Glomerular visceral epithelial cell (primary cell): Measurements from ENCODE around the gene CDKN1B.
A peak's percentile ranks its signal among the peaks of the same experiment; 100 is the strongest.

ENCODE experiments used
- DNase-seq: peaks from one replicate; pipeline ENCODE4 v3.0.0-alpha.2; 2016; ENCODE audit errors: extremely low spot score

The CDKN1B gene

DNA sequence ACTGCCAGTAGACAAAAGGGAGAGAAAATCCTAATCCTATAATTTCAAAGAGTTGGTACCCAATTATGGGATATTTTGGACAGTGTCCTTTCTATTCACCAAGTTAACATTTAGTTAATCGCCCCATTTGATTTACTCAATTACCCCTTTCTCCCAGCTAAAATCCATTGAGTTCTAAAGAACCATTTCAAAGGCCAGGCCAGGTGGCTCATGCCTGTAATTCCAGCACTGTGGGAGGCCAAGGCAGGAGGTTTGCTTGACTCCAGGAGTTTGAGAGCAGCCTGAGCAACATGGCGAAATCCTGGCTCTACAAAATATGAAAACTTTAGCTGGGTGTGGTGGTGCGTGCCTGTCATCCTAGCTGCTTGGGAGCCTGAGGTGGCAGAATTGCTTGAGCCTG, 15.7 kb upstream of the CDKN1B start:
- no peak for DNase-seq

DNA sequence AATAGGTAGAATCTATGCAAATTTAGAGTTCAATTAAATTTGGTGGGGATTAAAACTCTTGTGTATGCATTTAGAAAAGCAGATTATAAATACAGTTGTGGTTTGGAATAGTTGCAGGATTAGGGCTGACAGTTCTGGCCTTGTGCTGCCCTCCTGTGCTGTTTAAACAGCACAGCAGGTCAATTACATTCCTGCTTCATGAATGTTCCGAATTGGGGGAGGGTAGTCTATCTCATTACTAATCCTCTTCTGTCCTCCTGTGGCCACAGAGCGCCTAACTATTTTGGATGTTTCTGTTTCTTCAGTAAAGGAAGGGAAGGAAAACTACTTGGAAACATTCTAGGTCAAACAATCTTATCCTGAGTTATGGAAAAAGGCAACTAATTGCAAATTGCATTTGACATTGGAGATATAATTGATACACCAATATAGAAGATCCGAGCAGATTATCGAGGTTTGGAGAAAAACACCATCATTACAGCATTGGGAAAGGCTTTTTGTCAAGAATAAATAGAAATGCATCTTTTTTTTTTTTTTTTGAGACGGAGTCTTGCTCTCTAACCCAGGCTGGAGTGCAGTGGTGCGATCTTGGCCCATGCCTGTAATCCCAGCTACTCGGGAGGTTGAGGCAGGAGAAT, 12.5 kb upstream of the CDKN1B start:
- DNase-seq, result peak; percentile 88

DNA sequence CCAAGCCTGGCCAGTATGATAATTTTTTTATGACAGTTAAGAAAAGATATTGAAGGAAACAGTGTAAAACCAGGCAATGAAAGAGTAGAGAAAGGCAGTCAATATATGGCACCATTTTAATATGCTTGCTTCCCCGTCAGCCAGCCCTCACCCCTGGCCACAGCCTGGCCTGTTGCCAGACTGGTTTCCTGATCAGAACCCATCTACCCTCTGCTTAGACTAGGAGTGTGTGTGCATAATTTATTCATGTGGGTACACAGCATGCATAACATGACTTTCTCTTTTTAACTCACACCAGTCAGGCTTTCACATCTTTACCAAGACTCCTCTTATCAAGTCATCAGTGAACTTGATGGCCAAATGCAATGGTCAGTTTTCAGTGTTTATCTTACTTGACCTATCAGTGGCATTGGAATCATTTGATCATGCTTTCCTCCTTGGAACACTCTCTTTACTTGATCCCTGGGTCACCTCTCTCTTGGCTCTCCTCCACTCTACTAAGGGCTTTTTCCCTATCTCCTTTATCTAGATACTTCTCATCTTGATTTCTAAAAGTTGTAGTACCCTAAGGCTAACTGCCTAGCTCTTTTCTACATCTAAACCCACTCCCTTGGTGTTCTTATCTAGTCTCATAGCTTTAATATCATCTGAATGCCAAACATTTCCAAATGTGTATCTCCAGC, 11.2 kb upstream of the CDKN1B start:
- DNase-seq, result no peak

DNA sequence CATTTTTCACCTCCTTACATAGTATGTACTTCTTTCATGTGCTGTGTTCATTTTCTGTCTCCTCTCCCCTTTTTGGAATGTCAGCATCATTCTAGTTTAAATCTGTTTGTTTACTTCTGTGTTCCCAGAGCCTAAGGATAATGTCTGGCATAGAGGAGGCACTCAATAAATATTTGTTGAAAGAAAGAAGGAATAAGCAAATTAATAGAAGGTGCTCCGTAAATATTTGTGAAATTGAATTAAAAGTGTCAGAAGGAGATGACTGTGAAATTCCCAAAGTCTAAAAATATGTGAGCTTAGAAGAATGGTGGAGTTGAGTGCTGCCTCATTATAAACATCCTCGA, 3.3 kb upstream of the CDKN1B start:
- DNase-seq, result no peak

DNA sequence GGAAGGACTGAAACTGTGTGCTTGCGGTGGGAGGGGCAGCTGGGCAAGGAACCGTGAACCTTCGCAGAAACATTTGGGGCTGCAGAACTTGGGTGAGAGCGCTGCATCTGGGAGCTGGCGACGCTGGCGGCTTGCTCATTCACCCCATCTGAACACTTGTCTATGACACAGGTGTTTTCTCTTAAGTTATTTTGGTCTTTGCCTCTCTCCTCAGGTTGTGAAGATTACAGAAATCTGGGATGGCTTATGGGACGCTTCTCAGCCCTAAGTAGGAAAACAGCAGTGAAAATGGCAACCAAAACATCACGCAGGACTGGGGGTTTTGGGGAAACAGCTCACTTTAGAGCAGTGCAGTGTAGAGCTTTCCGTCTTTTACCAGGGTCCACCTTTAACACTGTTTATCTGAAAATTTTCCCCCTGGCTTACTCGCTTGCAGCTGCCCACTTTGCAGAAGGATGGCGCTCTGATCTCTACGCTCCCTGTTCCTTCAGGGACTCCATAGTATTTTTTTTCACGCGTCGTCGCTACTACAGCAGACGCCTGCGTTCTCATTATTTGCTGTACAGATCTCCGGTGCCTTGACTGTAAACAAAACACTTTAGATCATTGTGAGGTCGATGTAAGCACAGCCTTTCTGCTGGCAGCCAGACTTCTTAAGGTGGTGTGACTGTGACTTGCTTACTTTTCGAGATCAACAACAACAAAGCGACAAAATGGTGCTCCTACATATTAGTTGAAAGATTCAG, 2.7 kb upstream of the CDKN1B start:
- DNase-seq, result peak; percentile 39

DNA sequence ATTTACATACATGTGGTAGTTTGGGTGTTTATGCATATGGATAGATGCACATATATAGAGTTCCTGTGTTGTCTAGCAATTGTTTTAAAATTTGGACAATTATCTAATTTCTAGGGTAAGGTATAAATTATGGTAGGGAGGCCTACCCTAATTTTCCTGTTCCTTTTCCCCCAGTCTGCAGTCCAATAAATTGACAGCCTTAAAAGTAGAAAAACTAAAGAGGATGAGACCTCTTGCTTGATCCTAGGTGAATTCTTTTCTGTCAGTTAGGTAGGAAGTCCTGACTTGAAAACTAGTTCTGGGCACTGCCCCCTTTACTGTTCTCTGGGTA, 2.1 kb upstream of the CDKN1B start:
- DNase-seq, result no peak

DNA sequence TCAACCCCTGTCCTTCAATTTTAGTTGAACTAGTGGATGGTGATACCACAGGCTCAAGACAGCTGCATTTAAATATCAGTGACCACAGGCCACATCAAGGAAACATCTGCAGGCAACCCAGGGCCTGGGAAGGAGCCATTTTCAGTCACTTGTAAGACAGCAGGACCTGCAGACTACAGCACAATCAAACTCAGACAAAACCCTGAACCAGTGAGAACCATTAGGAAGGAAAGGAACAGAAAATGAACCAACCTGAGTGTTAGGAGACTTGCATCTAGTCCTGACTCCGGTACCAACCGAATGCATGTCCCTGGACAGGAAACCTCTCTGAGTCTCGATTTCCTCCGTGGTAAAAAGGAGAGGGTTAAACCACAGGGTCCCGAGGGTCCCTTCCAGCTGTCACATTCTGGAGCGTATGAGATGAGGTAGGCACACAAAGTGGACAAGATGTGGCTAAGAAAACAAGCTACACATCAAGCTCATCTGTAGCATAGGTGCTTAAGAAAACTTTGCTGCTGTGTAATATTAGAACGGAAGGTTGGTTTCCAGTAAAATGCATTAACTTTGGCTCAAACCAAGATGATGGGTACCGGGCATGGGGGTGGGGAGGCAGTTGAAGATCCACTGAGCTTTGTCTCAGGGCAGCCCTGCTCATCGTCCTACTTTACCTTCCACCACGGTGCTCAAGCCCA, 1.6 kb upstream of the CDKN1B start:
- no peak for DNase-seq

DNA sequence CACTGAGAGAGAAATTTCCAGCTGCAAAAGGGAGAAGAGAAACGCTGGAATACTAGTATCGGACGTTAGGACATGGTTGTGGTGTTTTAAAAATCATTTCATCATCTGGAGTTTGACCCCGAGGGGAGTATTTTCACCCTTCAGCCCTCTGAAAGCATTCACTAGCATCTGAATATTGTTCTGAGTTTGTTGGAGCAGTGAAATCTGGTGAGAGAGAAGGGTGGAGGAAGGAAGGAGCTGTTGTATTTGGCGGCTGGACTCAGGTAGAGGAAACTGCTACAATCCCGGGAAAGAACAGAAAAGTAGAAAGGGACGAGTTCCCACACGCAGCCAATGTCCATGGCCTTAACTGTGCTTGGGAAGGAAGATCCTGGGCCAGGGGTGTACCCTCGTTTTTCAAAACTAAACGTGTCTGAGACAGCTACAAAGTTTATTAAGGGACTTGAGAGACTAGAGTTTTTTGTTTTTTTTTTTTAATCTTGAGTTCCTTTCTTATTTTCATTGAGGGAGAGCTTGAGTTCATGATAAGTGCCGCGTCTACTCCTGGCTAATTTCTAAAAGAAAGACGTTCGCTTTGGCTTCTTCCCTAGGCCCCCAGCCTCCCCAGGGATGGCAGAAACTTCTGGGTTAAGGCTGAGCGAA, 896 bp upstream of the CDKN1B start:
- no peak for DNase-seq

DNA sequence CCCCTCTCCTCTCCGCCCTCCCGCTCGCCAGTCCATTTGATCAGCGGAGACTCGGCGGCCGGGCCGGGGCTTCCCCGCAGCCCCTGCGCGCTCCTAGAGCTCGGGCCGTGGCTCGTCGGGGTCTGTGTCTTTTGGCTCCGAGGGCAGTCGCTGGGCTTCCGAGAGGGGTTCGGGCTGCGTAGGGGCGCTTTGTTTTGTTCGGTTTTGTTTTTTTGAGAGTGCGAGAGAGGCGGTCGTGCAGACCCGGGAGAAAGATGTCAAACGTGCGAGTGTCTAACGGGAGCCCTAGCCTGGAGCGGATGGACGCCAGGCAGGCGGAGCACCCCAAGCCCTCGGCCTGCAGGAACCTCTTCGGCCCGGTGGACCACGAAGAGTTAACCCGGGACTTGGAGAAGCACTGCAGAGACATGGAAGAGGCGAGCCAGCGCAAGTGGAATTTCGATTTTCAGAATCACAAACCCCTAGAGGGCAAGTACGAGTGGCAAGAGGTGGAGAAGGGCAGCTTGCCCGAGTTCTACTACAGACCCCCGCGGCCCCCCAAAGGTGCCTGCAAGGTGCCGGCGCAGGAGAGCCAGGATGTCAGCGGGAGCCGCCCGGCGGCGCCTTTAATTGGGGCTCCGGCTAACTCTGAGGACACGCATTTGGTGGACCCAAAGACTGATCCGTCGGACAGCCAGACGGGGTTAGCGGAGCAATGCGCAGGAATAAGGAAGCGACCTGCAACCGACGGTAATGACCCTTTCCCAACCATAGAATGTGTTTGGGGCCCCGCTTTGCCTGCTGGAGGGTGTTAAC, 615 bp downstream of the CDKN1B start:
- no peak for DNase-seq

DNA sequence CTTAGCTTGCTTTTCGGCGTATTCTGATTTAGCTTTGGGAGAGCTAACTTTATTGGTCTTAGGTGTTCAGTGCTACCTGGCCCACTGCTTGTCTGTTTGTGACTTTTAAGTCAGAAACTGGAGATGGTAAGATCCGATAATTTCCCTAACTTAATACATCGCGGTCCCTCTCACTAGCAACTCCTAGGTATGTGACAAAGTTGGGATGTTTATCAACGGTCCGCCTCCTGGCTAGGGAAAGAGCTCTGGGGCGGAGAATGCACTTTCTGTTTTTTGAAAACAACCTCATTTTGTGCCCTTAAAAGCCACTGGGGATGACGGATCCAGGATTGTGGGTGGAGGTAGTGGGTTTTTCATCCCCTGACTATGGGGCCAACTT, 1.2 kb downstream of the CDKN1B start:
- DNase-seq, result no peak

DNA sequence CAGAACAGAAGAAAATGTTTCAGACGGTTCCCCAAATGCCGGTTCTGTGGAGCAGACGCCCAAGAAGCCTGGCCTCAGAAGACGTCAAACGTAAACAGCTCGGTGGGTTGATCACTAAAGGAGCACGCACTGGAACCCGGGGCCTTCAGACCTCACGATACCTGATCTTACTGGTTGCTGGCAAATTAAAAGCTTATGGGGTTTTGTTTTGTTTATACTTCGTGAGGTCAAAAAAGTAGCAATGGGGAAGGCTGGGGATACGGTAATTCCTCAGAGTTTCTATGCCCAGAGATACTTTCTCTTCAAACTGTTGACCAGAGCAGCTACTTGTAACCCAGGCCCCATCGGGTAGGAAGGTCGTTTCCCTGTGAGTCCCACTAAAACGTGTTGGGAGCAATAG, 1.7 kb downstream of the CDKN1B start:
- DNase-seq, result no peak

DNA sequence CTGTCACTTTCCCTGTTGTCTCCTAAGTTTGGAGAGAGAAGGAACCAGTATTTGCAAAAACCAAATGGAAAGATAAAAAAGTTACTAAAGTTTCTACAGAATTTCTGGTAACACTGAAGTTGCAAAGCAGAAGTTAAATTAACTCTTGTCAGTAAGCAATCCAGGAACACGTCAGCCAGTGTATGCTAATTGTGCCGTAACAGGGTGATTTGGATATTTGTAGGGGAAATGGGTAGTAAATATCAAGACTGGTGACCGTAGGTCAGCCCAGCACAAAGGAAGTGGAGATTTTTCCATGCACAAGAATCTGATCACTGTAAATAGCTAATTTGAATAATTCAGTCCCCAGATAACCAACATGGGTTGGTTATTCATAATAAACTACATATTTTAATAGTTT, 2.3 kb downstream of the CDKN1B start:
- no peak for DNase-seq

DNA sequence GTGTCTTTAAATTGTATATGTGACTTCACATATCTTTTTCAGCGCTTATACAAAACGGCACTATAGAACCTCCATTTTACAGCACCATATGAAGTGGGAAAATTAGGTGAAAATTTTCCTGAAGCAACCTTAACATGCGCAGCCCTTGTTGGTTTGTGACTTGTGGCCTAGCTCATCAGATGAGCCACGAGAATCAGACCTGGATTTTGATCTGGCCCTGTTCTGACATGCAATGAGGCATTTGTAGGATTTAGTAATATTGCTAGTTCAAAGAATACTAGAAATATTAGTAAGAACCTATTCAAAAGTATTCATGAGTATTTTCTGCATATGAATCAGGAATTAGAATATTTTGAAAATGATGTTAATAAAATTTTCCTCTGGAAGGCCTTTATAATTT, 2.9 kb downstream of the CDKN1B start:
- no peak for DNase-seq

DNA sequence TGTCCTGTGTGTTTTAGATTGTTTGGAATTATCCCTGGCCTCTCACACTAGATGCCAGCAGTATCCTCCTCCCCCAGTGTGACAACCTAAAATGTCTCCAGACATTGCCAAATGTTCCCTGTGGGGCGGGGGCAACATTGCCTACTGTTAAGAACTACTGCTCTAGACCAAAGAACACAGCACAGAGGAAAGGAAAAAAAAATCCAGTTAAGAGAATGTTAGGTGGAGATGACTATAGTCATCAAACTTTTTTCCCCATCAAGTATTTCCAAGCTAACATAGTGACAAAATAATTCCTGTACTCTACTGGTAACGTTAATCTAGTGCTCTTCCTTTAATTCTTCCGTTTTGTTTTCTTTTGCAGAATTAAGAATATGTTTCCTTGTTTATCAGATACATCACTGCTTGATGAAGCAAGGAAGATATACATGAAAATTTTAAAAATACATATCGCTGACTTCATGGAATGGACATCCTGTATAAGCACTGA, 3.5 kb downstream of the CDKN1B start:
- DNase-seq, result no peak

DNA sequence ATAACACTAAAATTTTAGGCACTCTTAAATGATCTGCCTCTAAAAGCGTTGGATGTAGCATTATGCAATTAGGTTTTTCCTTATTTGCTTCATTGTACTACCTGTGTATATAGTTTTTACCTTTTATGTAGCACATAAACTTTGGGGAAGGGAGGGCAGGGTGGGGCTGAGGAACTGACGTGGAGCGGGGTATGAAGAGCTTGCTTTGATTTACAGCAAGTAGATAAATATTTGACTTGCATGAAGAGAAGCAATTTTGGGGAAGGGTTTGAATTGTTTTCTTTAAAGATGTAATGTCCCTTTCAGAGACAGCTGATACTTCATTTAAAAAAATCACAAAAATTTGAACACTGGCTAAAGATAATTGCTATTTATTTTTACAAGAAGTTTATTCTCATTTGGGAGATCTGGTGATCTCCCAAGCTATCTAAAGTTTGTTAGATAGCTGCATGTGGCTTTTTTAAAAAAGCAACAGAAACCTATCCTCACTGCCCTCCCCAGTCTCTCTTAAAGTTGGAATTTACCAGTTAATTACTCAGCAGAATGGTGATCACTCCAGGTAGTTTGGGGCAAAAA, 4.1 kb downstream of the CDKN1B start:
- DNase-seq, result no peak

DNA sequence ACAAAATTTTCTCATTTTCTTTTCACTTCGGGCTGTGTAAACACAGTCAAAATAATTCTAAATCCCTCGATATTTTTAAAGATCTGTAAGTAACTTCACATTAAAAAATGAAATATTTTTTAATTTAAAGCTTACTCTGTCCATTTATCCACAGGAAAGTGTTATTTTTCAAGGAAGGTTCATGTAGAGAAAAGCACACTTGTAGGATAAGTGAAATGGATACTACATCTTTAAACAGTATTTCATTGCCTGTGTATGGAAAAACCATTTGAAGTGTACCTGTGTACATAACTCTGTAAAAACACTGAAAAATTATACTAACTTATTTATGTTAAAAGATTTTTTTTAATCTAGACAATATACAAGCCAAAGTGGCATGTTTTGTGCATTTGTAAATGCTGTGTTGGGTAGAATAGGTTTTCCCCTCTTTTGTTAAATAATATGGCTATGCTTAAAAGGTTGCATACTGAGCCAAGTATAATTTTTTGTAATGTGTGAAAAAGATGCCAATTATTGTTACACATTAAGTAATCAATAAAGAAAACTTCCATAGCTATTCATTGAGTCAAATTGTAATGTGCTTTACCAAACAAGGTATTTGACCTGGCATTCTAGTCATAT, 4.8 kb downstream of the CDKN1B start:
- no peak for DNase-seq

DNA sequence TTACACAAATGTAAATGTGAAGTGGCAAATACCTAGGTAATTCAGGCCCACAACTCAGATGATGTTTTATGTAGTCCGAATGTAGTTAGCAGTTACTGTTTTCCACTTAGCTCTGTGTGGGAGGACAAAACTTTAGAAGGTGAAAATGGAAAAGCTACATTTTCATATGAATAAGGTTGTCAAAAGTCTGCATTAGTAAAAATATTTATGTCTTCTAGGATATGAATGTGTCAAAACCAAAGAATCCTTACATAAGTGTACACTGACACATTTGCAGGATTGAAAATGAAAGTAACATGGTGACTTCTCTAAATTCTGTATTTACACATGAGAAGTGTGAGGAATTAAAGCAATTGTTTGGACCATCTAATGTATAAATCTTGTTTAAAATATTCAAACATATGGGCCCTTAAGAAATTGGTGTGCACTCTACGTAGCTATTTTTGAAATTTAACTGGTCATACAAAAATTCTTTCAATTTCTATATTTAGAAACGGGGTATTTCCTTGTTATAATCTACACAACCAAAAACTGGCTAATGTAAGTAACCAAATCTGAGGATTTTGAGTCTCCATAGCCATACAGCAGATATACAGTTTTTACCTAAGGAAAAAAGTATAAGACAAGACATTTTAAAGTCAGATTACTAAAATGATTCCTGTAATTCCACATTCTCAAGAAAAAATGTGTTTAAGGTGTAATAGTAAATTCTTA, 5.4 kb downstream of the CDKN1B start:
- DNase-seq, result no peak

DNA sequence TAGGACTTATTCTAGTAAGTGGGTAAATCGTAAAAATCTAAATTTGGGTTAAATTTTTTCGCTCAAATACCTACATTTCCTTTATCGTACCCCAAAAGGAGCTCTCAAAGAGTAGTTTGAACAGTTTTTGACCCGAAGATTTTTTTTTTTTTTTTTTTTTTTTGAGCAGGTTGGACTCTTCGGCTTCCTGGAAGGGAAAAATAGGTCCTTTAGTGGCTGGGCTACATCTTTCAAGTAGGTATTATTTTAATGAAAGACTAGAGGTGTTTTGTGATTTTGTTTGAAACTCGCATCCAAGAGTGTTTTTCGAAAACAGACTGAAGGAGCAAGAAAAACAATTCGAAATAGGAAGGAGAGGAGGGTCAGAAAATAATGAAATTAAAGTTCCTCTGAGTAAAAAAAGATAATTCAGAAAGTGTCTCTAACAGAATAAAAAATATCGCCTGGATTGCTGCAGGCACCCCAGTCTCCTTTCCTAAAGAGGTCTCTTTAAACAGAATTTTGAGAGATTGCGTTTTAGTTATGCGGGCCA, 6.0 kb downstream of the CDKN1B start:
- DNase-seq, result no peak

DNA sequence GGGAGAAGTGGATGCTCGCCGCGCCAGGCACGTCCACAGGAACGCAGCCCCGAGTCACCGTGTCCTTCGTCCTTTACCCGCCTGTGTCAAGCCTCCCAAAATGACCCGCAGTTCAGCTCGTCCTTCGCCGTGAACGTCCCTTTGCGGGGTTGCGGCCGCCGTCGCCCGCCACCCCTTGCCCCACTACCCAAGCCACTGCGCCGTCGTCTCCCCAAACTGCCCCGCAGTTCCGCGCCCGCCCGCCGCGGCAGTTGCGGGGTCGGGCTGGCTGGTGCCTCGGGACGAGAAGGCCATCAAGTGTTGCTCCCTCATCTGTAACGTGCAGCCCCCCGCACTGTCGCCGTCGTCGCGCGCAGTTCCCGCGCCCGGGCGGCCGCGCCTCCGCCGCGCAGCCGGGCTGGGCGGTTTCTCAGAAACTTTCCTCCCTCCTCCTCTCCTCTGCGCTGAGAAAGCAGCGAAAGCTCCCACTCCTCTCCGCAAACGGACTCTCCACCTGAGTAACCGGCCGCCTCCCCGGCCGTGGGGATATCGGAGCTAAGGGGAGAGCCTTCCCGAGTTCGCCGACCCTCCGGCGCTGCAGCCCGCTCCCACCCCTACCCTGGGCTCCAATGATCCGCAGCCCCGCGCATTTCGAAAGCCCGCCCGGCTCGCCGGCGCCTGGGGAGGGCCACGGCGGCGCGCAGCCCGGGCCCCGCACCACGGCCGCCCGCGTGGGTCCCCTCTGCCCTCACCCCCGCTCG, 6.7 kb downstream of the CDKN1B start:
- DNase-seq, result peak; percentile 32
